Endothelial cell of umbilical vein (primary cell): Measurements from ENCODE around the gene IRF2. TPM values are rescaled to one million over a fixed set of nuclear protein-coding genes. Genes with fewer than 3 reads are reported as not detected.

Source experiments
- BruUV-seq: library from RNA; stranded (reverse); fragments of 400-500 nt; replicated peaks from 2 replicates; lab custom pipeline; 2021; lab: Mats Ljungman, UMichigan
- CTCF ChIA-PET: fragments of 300-600, 350-600 bp; sonication (Branson Sonifier 250); formaldehyde crosslinking; loops from one replicate; lab custom pipeline; 2021; ENCODE audit warnings: antibody characterized with exemption, inconsistent platforms; lab: Charles Lee
- POLR2A ChIA-PET: fragments of 300-600, 350-600 bp; sonication (Branson Sonifier 250); formaldehyde crosslinking; loops from one replicate; lab custom pipeline; 2021; ENCODE audit warnings: antibody characterized with exemption, inconsistent platforms; lab: Charles Lee
- DNase-seq: peaks from one replicate; pipeline ENCODE4 v3.0.0-alpha.2; 2011; ENCODE audit warnings: low read depth, low spot score
- FAIRE-seq: peaks from 2 replicates; lab custom pipeline; 2011; peaks lifted over from hg19 to GRCh38; lab: Jason Lieb, UNC
- H2AFZ ChIP-seq: 2 replicates; pipeline ENCODE4 v1.6.0; 2012; ENCODE audit warnings: low read depth, low read length, control low read depth, inconsistent platforms
- H3K27ac ChIP-seq: 2 replicates; pipeline ENCODE4 v1.5.1; 2011; ENCODE audit warnings: low read depth, mild to moderate bottlenecking, control low read depth, low read length, moderate library complexity; ENCODE audit not compliant: insufficient read depth
- H3K27me3 ChIP-seq, 2 experiments: 2 replicates each; pipeline versions ENCODE4 v1.6.0 to v1.6.1; 2011; ENCODE audit warnings: low read length in 2 of 2, mixed read lengths in 1 of 2; ENCODE audit not compliant: control insufficient read depth in 2 of 2, insufficient read depth in 2 of 2
- H3K36me3 ChIP-seq, 2 experiments: 2 replicates in 1 of 2; 3 replicates in 1 of 2; pipeline ENCODE4 v1.5.1; 2011; ENCODE audit warnings: low read length in 2 of 2, mild to moderate bottlenecking in 1 of 2, moderate library complexity in 1 of 2; ENCODE audit not compliant: control insufficient read depth in 2 of 2, insufficient read depth in 2 of 2; ENCODE audit errors: extremely low read depth in 1 of 2
- H3K4me1 ChIP-seq: 3 replicates; pipeline ENCODE4 v1.5.1; 2011; ENCODE audit warnings: mild to moderate bottlenecking, low read length; ENCODE audit not compliant: control insufficient read depth, insufficient read depth; ENCODE audit errors: extremely low read depth
- H3K4me2 ChIP-seq: 2 replicates; pipeline ENCODE4 v1.6.1; 2011; ENCODE audit warnings: low read length, control low read depth, mixed read lengths; ENCODE audit not compliant: insufficient read depth
- H3K4me3 ChIP-seq, 3 experiments: fragments of 200-600 bp in 1 of 3; sonication (generic), shearing (Covaris generic) in 1 of 3; replicated peaks in 1 of 3; 2 replicates each; pipeline ENCODE4 v1.5.1; 2011 to 2016; ENCODE audit warnings: control low read depth in 3 of 3, low read length in 3 of 3, mild to moderate bottlenecking in 2 of 3, inconsistent platforms in 1 of 3, low read depth in 1 of 3, moderate library complexity in 1 of 3; ENCODE audit not compliant: insufficient read depth in 1 of 3
- H3K79me2 ChIP-seq: 2 replicates; pipeline ENCODE4 v1.6.0; 2012; ENCODE audit warnings: low read length, inconsistent platforms; ENCODE audit not compliant: control insufficient read depth, insufficient read depth
- H3K9ac ChIP-seq: replicated peaks from 2 replicates; pipeline ENCODE3; 2011; ENCODE audit warnings: low read length, control low read depth; ENCODE audit not compliant: insufficient read depth; ENCODE audit errors: extremely low read depth
- H3K9me1 ChIP-seq: replicated peaks from 3 replicates; pipeline ENCODE4 v1.6.0; 2011; ENCODE audit warnings: mild to moderate bottlenecking, low read length; ENCODE audit not compliant: control insufficient read depth, insufficient read depth; ENCODE audit errors: extremely low read depth
- H3K9me3 ChIP-seq: replicated peaks from 2 replicates; pipeline ENCODE4 v1.5.1; 2012; ENCODE audit warnings: low read length, inconsistent platforms; ENCODE audit not compliant: control insufficient read depth, insufficient read depth
- H4K20me1 ChIP-seq: replicated peaks from 2 replicates; pipeline ENCODE3; 2011; ENCODE audit warnings: mild to moderate bottlenecking, low read length; ENCODE audit not compliant: control insufficient read depth, insufficient read depth; ENCODE audit errors: extremely low read depth
- EZH2 ChIP-seq: IDR thresholded peaks from 2 replicates; pipeline ENCODE4 v1.6.1; 2012; ENCODE audit warnings: borderline replicate concordance, low read depth, mild to moderate bottlenecking, moderate library complexity, low read length, inconsistent platforms; ENCODE audit not compliant: severe bottlenecking
- FOS ChIP-seq: IDR thresholded peaks from 2 replicates; pipeline ENCODE4 v1.6.1; 2011; ENCODE audit warnings: mild to moderate bottlenecking, low read length, moderate library complexity, borderline replicate concordance; ENCODE audit not compliant: insufficient read depth
- GATA2 ChIP-seq: IDR thresholded peaks from 2 replicates; pipeline ENCODE4 v1.7.0; 2011; ENCODE audit warnings: low read depth, mild to moderate bottlenecking, moderate library complexity, mixed read lengths, low read length; ENCODE audit not compliant: insufficient read length, insufficient read depth
- JUN ChIP-seq: IDR thresholded peaks from 2 replicates; pipeline ENCODE4 v1.6.1; 2011; ENCODE audit warnings: borderline replicate concordance, low read depth; ENCODE audit not compliant: insufficient read length, insufficient read depth
- MYC ChIP-seq: IDR thresholded peaks from one replicate; pipeline ENCODE4 v1.6.1; 2011; ENCODE audit warnings: mild to moderate bottlenecking, low read depth, low read length
- POLR2A ChIP-seq: IDR thresholded peaks from 2 replicates; pipeline ENCODE4 v1.6.1; 2012; ENCODE audit warnings: low read depth, mild to moderate bottlenecking, control low read depth, low read length
- POLR2AphosphoS5 ChIP-seq: IDR thresholded peaks from 2 replicates; pipeline ENCODE4 v1.6.1; 2012; ENCODE audit warnings: low read depth, mild to moderate bottlenecking, control low read depth, low read length, moderate library complexity; ENCODE audit not compliant: insufficient read depth
- dilution Hi-C: fragments of 300-500 bp; cut with MboI; formaldehyde crosslinking; loops from one replicate; pipeline ENCODE4 v1.15.0; 2019; ENCODE audit warnings: low sequenced_read_pairs; ENCODE audit not compliant: extremely low pct_ligation_motif_present
- intact Hi-C: fragments of 100-400 bp; cut with micrococcal nuclease; formaldehyde crosslinking; loops from one replicate; pipeline ENCODE4 v1.10.0; 2022
- polyA plus RNA-seq, 4 experiments: library from polyadenylated mRNA; depleted of rRNA in 3 of 4; stranded (reverse) in 3 of 4; unstranded in 1 of 4; fragments of >200 nt; gene quantifications; 2 replicates each; pipeline versions ENCODE4 v1.2.1 to v1.2.3, GENCODE V29; 2011 to 2012; ENCODE audit warnings: missing spikeins in 1 of 4
- total RNA-seq: library from RNA; stranded (reverse); gene quantifications from 2 replicates; pipeline ENCODE4 v1.2.3, GENCODE V29; 2021
- TF ChIP-seq, protein P1 (sequence below), 2 donors: IDR thresholded peaks; 1 replicate in 1 of 2; 2 replicates in 1 of 2; pipeline ENCODE4 v1.5.1; 2011; ENCODE audit warnings: low read length in 2 of 2, mild to moderate bottlenecking in 2 of 2, moderate library complexity in 2 of 2, control low read depth in 1 of 2, inconsistent platforms in 1 of 2, low read depth in 1 of 2; ENCODE audit not compliant: insufficient read depth in 1 of 2; ENCODE audit errors: extremely low read depth in 1 of 2
- TF ChIP-seq, protein P2 (sequence below): IDR thresholded peaks from 2 replicates; pipeline ENCODE4 v1.6.1; 2011; ENCODE audit not compliant: insufficient read depth, insufficient read length

The IRF2 gene
- total and polyA plus RNA-seq, 2 donors (not counting 3 experiments of a cell fraction or from before 2014, with no cell fraction given) = 26.9 to 27.6 TPM

DNA sequence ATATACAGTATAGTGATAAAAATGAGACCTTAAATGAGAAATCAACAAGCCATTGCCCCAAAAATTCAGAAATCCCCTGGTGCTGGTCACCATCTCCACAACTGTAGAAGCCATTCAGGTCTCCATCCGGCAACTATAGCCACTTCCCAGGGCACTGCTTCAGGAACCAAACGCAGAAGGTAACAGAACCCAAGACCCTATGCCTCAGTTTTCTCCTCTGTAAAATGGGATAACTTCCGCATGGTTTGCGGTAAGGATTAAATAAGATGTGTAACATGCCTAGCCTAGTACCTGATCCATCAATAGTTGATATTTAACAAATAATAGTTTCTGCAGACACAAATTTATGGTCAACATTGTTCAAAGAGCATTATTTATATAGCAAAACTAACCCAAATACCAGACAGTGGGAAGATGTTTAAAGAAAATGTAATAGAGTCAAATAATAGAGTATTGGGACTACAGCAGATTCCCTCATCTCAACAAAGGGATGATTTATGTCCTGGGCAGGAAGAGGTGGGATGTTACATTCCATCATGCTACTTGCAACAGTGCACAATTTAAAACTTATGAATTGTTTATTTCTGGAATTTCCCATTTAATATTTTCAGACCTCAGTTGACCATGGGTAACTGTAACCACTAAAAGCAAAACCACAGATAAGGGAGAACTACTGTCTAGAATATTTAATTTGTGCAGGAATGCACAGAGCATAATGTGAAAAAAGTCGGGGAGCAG lies 30.0 kb downstream of the IRF2 start:
- Histone ChIP-seq H3K27me3 (no peaks in the 10 kb centered on the region), H3K9me3 (no peaks in the 10 kb centered on the region), H3K9me1 (no peaks in the 10 kb centered on the region), H3K4me2 (no peak overlapping the region), H4K20me1 (no peaks in the 10 kb centered on the region), H2AFZ (no peak overlapping the region), H3K79me2 (peaks cover 41% of the 10 kb centered on the region), H3K9ac (no peak overlapping the region), H3K27ac (no peak overlapping the region), H3K4me1 (peaks cover 18% of the 10 kb centered on the region), H3K36me3 (no peaks in the 10 kb centered on the region), H3K4me3 (no peak overlapping the region)
- ChIA-PET POLR2A (no interaction called here), CTCF (no interaction called here)
- TF ChIP-seq, protein P1, sequence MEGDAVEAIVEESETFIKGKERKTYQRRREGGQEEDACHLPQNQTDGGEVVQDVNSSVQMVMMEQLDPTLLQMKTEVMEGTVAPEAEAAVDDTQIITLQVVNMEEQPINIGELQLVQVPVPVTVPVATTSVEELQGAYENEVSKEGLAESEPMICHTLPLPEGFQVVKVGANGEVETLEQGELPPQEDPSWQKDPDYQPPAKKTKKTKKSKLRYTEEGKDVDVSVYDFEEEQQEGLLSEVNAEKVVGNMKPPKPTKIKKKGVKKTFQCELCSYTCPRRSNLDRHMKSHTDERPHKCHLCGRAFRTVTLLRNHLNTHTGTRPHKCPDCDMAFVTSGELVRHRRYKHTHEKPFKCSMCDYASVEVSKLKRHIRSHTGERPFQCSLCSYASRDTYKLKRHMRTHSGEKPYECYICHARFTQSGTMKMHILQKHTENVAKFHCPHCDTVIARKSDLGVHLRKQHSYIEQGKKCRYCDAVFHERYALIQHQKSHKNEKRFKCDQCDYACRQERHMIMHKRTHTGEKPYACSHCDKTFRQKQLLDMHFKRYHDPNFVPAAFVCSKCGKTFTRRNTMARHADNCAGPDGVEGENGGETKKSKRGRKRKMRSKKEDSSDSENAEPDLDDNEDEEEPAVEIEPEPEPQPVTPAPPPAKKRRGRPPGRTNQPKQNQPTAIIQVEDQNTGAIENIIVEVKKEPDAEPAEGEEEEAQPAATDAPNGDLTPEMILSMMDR (IDR thresholded peaks at IDR 0.05; ENCODE audit: extremely low read depth in 1 of 2, insufficient read depth in 1 of 2, low read depth in 1 of 2, low read length in 2 of 2) = no peak
- TF ChIP-seq POLR2AphosphoS5 (no peak), FOS (no peak), EZH2 (no peak), MYC (no peak), POLR2A (no peak), GATA2 (no peak), JUN (no peak)
- TF ChIP-seq, protein P2, sequence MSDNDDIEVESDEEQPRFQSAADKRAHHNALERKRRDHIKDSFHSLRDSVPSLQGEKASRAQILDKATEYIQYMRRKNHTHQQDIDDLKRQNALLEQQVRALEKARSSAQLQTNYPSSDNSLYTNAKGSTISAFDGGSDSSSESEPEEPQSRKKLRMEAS = no peak
- dilution Hi-C loops = no loop called here
- no peak for DNase-seq
- intact Hi-C loops = no loop called here
- no peak for FAIRE-seq
- no TSS peak for BruUV-seq
